ENCODE measurements around the gene FHIT. TPM values are rescaled to one million over a fixed set of nuclear protein-coding genes. Genes with fewer than 3 reads are reported as not detected.

FHIT gene
- polyA plus RNA-seq, 1 of the 3 experiments (the other 2 are of a cell fraction) = 0.41 TPM

- no peaks in the 10 kb centered on the region for H4K20me1 ChIP-seq (ENCODE audit: insufficient read depth)
- no peaks in the 10 kb centered on the region for H3K27me3 ChIP-seq (ENCODE audit: insufficient read depth)
- DNase-seq = no peak
- H3K36me3 ChIP-seq (replicated peaks in 1 of 2; ENCODE audit: control insufficient read depth in 1 of 2, insufficient read depth in 2 of 2, low read length in 1 of 2) = no peaks in the 10 kb centered on the region
- H3K4me1 ChIP-seq (ENCODE audit: control insufficient read depth in 1 of 2, insufficient read depth in 2 of 2, low read depth in 1 of 2, low read length in 1 of 2) = no peaks in the 10 kb centered on the region
- POLR2A ChIA-PET = no interaction called here
- H3K9me2 ChIP-seq = no peaks in the 10 kb centered on the region
- H3K9ac ChIP-seq = no peak overlapping the region
- H3F3A ChIP-seq (replicated peaks; ENCODE audit: insufficient read depth) = no peaks in the 10 kb centered on the region
- H3K4me2 ChIP-seq = no peak overlapping the region
- H3K79me2 ChIP-seq (ENCODE audit: insufficient read depth) = no peaks in the 10 kb centered on the region
- TF ChIP-seq TEAD4 (IDR thresholded peaks at IDR 0.05; ENCODE audit: borderline replicate concordance, insufficient read depth) (no peak), REST (IDR thresholded peaks at IDR 0.05; ENCODE audit: low read depth, low read length) (no peak), FOXJ3 (CRISPR knock-in tag; IDR thresholded peaks at IDR 0.05) (no peak), EZH2phosphoT487 (IDR thresholded peaks at IDR 0.05; ENCODE audit: borderline replicate concordance, low read depth) (no peak)
- TF ChIP-seq, protein P1, sequence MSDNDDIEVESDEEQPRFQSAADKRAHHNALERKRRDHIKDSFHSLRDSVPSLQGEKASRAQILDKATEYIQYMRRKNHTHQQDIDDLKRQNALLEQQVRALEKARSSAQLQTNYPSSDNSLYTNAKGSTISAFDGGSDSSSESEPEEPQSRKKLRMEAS (IDR thresholded peaks at IDR 0.05; ENCODE audit: low read depth) = no peak
- no peak overlapping the region for H2AFZ ChIP-seq (ENCODE audit: low read depth)
- H3K4me3 ChIP-seq (ENCODE audit: low read depth in 2 of 2, low read length in 1 of 2) = no peak overlapping the region
- no peaks in the 10 kb centered on the region for H3K9me3 ChIP-seq
- WGBS (ENCODE audit: low lambda C conversion rate) = 46% methylated on average over 3 of the region's 3 CpGs
- CTCF ChIA-PET = no interaction called here
- no peak overlapping the region for H3K27ac ChIP-seq (ENCODE audit: low read depth in 2 of 2, low read length in 1 of 2)
These were observed 1066.1 kb downstream of the FHIT start for GRCh38 chr3:60185161-60185560.

- 10% methylated on average over 1 of the region's 1 CpG for WGBS (ENCODE audit: low lambda C conversion rate)
- Histone ChIP-seq H3K9me2 (no peaks in the 10 kb centered on the region), H3K4me2 (no peak overlapping the region), H3K79me2 (ENCODE audit: insufficient read depth) (no peaks in the 10 kb centered on the region), H3K9ac (no peak overlapping the region), H3K27ac (ENCODE audit: low read depth in 2 of 2, low read length in 1 of 2) (no peak overlapping the region), H4K20me1 (ENCODE audit: insufficient read depth) (no peaks in the 10 kb centered on the region), H3K36me3 (replicated peaks in 1 of 2; ENCODE audit: control insufficient read depth in 1 of 2, insufficient read depth in 2 of 2, low read length in 1 of 2) (no peaks in the 10 kb centered on the region), H3F3A (replicated peaks; ENCODE audit: insufficient read depth) (no peaks in the 10 kb centered on the region), H3K9me3 (no peaks in the 10 kb centered on the region), H3K4me1 (ENCODE audit: control insufficient read depth in 1 of 2, insufficient read depth in 2 of 2, low read depth in 1 of 2, low read length in 1 of 2) (peaks cover 0 to 4% of the 10 kb centered on the region in 2 experiments; a peak in 2 of 4 replicates), H2AFZ (ENCODE audit: low read depth) (no peak overlapping the region), H3K4me3 (ENCODE audit: low read depth in 2 of 2, low read length in 1 of 2) (no peak overlapping the region), H3K27me3 (ENCODE audit: insufficient read depth) (no peaks in the 10 kb centered on the region)
- POLR2A ChIA-PET = no interaction called here
- no peak for DNase-seq
- TF ChIP-seq USF1 (IDR thresholded peaks at IDR 0.05; ENCODE audit: borderline replicate concordance, low read depth) (no peak), CTCF (IDR thresholded peaks at IDR 0.05) (0 out of 2 replicates have a peak, but pooled peaks have one; percentile 11)
- CTCF ChIA-PET = no interaction called here
These were observed 1068.6 kb downstream of the FHIT start for GRCh38 chr3:60182697-60183096.
